Activated CD8-positive, alpha-beta memory T cell treated with anti-CD3 and anti-CD28 coated beads, Interleukin-2, amount 50 U/mL, for 48 hours (primary cell): ENCODE results near the gene CIZ1.
A peak's percentile ranks its signal among the peaks of the same experiment; 100 is the strongest.
"Not testable (repeated sequence)": the region's sequence is repeated elsewhere in the genome, so short reads cannot be mapped to it uniquely, and the experiment has no call there.

Source experiments
- DNase-seq: peaks from one replicate; pipeline ENCODE4 v3.0.0-alpha.2; 2020

CIZ1 gene

GRCh38 chr9:128142596-128142995 lies 48.8 kb downstream of the CIZ1 start:
- DNase-seq: no peak

GRCh38 chr9:128142061-128142460 lies 49.3 kb downstream of the CIZ1 start:
- DNase-seq: no peak

- DNase-seq: no peak
Observed at GRCh38 chr9:128141604-128142003, 49.8 kb downstream of the CIZ1 start.

GRCh38 chr9:128139621-128140020 lies 51.8 kb downstream of the CIZ1 start:
- no peak for DNase-seq

GRCh38 chr9:128138001-128138400 lies 53.4 kb downstream of the CIZ1 start:
- DNase-seq: no peak

GRCh38 chr9:128136816-128137793 lies 54.3 kb downstream of the CIZ1 start:
- DNase-seq: no peak

- not testable (repeated sequence) for DNase-seq
Observed at GRCh38 chr9:128135561-128135960, 55.8 kb downstream of the CIZ1 start.

GRCh38 chr9:128132139-128132538 lies 59.2 kb downstream of the CIZ1 start:
- not testable (repeated sequence) for DNase-seq

GRCh38 chr9:128131346-128131745 lies 60.0 kb downstream of the CIZ1 start:
- DNase-seq: not testable (repeated sequence)

GRCh38 chr9:128130651-128131050 lies 60.7 kb downstream of the CIZ1 start:
- DNase-seq: not testable (repeated sequence)

- DNase-seq: not testable (repeated sequence)
Observed at GRCh38 chr9:128129976-128130590, 61.3 kb downstream of the CIZ1 start.

- DNase-seq: no peak
Observed at GRCh38 chr9:128128836-128129590, 62.4 kb downstream of the CIZ1 start.

GRCh38 chr9:128127990-128128835 lies 63.2 kb downstream of the CIZ1 start:
- peak; percentile 93 for DNase-seq

GRCh38 chr9:128127568-128127989 lies 63.8 kb downstream of the CIZ1 start, which contains the start of gene PTGES2:
TSS of gene PTGES2 (minus strand) at chr9:128127729. CDS start at chr9:128127717, 12 bp downstream.
- peak; percentile 89 for DNase-seq

- DNase-seq: no peak
Observed at GRCh38 chr9:128125580-128126354, 65.6 kb downstream of the CIZ1 start.

- no peak for DNase-seq
Observed at GRCh38 chr9:128124873-128125579, 66.3 kb downstream of the CIZ1 start.

- no peak for DNase-seq
Observed at GRCh38 chr9:128124451-128124850, 66.9 kb downstream of the CIZ1 start.

- no peak for DNase-seq
Observed at GRCh38 chr9:128123451-128124080, 67.8 kb downstream of the CIZ1 start.

- no peak for DNase-seq
Observed at GRCh38 chr9:128122809-128123175, 68.6 kb downstream of the CIZ1 start.
